GM21737 (cell line): ENCODE results near the gene PRDM16.

ENCODE experiments used
- ATAC-seq: cut with Tn5 transposase; IDR thresholded peaks from one replicate; pipeline ENCODE4 v1.9.1; 2021; ENCODE audit warnings: mild to moderate bottlenecking, moderate library complexity; ENCODE audit not compliant: unreplicated experiment

PRDM16 gene

GRCh38 chr1:3452866-3453175 is 383.8 kb downstream of the PRDM16 start:
- ATAC-seq, result no peak

- ATAC-seq, result no peak
These were observed 384.3 kb downstream of the PRDM16 start for GRCh38 chr1:3453203-3453761.

GRCh38 chr1:3453891-3454810 is 385.1 kb downstream of the PRDM16 start, which contains the start of gene ARHGEF16:
ARHGEF16 (plus strand) TSS chr1:3454665; CDS start chr1:3463085, 8,420 bp downstream.
- no peak for ATAC-seq

- ATAC-seq, result no peak
These were observed 386.0 kb downstream of the PRDM16 start for GRCh38 chr1:3454811-3455618.

- no peak for ATAC-seq
These were observed 386.9 kb downstream of the PRDM16 start for GRCh38 chr1:3455670-3456448.

- ATAC-seq, result no peak
These were observed 387.5 kb downstream of the PRDM16 start for GRCh38 chr1:3456449-3456963.

- ATAC-seq, result no peak
These were observed 388.2 kb downstream of the PRDM16 start for GRCh38 chr1:3456964-3457909.

GRCh38 chr1:3457910-3458883 is 389.2 kb downstream of the PRDM16 start:
- no peak for ATAC-seq

- ATAC-seq, result no peak
These were observed 390.3 kb downstream of the PRDM16 start for GRCh38 chr1:3459051-3459908.

GRCh38 chr1:3459940-3460671 is 391.1 kb downstream of the PRDM16 start:
- ATAC-seq, result no peak

GRCh38 chr1:3460672-3461131 is 391.7 kb downstream of the PRDM16 start:
- ATAC-seq, result no peak

GRCh38 chr1:3461238-3461933 is 392.4 kb downstream of the PRDM16 start:
- no peak for ATAC-seq

- ATAC-seq, result no peak
These were observed 392.9 kb downstream of the PRDM16 start for GRCh38 chr1:3461934-3462275.

- ATAC-seq, result no peak
These were observed 393.5 kb downstream of the PRDM16 start for GRCh38 chr1:3462356-3463012.

GRCh38 chr1:3463013-3463385 is 394.0 kb downstream of the PRDM16 start:
- no peak for ATAC-seq

GRCh38 chr1:3463408-3463863 is 394.4 kb downstream of the PRDM16 start:
- ATAC-seq, result no peak
